Measurements from ENCODE around the gene TXNDC11.

GRCh38 chr16:11759163-11759834 is 16.6 kb upstream of the TXNDC11 start:
- no peak for TF ChIP-seq CTCF (IDR thresholded peaks at IDR 0.05)
- TF ChIP-seq POLR2A (IDR thresholded peaks at IDR 0.05), result no peak

Measured in lower leg skin (tissue), 3 donors.